ENCODE results near the gene AARS1. TPM values are rescaled to one million over a fixed set of nuclear protein-coding genes. Genes with fewer than 3 reads are reported as not detected.

AARS1 gene
- total and polyA plus RNA-seq, 2 of the 8 experiments (the other 6 are each of a cell fraction or from before 2014, with no cell fraction given), result 130 to 235 TPM

DNA sequence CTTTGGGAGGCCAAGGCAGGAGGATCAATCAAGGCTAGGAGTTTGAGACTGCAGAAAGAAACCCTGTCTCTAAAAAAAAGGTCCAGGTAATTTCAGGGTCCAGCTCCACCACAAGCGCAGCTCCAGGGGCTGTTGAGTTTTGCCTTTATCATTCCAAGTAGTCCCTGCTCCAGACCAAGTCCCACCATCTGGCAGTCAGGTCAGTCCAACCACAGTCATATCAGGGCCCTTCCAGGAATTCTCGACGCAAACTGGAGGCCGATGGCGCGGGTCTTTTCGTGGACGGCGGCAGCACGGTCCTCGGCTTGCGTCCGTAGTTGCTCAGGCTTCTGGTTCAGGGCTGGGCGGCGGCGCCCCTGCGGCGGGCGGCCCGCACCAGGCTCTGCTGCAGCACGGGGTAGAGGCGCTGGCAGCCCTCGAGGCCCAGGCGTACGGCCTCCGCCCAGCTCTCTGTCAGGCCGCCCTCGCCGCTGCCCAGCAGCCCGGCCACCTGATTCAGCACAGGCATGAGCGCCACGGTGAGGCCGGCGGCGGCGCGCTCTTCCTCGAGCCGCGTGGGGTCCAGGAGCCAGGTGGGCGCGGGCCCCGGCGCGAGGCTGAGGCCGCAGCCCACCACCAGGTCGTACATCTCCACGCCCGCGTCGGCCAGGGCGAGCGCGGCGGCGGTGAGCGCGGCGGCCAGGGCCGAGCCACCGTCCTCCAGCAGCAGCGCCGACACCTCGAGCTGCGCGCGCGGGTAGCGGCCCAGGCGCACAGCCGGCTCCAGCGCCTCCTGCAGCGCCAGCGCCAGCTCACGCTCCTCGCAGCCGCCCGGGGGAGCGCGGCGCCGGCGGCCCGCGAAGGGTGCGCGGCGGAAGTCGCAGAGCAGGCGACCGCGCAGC, 38.3 kb downstream of the AARS1 start (continued):
- TF ChIP-seq BRCA1 (IDR thresholded peaks at IDR 0.05; ENCODE audit: low read depth, low read length) (no peak), TAF7 (optimal IDR thresholded peaks at IDR 0.05; ENCODE audit: borderline replicate concordance, low read depth, low read length) (no peak), ASH2L (IDR thresholded peaks at IDR 0.05; ENCODE audit: low read length) (no peak), TCF12 (IDR thresholded peaks at IDR 0.05; ENCODE audit: low read depth, low read length) (no peak), CTBP2 (IDR thresholded peaks at IDR 0.05; ENCODE audit: borderline replicate concordance, insufficient read depth, insufficient read length, low read length) (no peak), EP300 (IDR thresholded peaks at IDR 0.05; ENCODE audit: borderline replicate concordance in 1 of 2, low read depth in 2 of 2, low read length in 2 of 2) (no peak)
- TF ChIP-seq, protein P1, sequence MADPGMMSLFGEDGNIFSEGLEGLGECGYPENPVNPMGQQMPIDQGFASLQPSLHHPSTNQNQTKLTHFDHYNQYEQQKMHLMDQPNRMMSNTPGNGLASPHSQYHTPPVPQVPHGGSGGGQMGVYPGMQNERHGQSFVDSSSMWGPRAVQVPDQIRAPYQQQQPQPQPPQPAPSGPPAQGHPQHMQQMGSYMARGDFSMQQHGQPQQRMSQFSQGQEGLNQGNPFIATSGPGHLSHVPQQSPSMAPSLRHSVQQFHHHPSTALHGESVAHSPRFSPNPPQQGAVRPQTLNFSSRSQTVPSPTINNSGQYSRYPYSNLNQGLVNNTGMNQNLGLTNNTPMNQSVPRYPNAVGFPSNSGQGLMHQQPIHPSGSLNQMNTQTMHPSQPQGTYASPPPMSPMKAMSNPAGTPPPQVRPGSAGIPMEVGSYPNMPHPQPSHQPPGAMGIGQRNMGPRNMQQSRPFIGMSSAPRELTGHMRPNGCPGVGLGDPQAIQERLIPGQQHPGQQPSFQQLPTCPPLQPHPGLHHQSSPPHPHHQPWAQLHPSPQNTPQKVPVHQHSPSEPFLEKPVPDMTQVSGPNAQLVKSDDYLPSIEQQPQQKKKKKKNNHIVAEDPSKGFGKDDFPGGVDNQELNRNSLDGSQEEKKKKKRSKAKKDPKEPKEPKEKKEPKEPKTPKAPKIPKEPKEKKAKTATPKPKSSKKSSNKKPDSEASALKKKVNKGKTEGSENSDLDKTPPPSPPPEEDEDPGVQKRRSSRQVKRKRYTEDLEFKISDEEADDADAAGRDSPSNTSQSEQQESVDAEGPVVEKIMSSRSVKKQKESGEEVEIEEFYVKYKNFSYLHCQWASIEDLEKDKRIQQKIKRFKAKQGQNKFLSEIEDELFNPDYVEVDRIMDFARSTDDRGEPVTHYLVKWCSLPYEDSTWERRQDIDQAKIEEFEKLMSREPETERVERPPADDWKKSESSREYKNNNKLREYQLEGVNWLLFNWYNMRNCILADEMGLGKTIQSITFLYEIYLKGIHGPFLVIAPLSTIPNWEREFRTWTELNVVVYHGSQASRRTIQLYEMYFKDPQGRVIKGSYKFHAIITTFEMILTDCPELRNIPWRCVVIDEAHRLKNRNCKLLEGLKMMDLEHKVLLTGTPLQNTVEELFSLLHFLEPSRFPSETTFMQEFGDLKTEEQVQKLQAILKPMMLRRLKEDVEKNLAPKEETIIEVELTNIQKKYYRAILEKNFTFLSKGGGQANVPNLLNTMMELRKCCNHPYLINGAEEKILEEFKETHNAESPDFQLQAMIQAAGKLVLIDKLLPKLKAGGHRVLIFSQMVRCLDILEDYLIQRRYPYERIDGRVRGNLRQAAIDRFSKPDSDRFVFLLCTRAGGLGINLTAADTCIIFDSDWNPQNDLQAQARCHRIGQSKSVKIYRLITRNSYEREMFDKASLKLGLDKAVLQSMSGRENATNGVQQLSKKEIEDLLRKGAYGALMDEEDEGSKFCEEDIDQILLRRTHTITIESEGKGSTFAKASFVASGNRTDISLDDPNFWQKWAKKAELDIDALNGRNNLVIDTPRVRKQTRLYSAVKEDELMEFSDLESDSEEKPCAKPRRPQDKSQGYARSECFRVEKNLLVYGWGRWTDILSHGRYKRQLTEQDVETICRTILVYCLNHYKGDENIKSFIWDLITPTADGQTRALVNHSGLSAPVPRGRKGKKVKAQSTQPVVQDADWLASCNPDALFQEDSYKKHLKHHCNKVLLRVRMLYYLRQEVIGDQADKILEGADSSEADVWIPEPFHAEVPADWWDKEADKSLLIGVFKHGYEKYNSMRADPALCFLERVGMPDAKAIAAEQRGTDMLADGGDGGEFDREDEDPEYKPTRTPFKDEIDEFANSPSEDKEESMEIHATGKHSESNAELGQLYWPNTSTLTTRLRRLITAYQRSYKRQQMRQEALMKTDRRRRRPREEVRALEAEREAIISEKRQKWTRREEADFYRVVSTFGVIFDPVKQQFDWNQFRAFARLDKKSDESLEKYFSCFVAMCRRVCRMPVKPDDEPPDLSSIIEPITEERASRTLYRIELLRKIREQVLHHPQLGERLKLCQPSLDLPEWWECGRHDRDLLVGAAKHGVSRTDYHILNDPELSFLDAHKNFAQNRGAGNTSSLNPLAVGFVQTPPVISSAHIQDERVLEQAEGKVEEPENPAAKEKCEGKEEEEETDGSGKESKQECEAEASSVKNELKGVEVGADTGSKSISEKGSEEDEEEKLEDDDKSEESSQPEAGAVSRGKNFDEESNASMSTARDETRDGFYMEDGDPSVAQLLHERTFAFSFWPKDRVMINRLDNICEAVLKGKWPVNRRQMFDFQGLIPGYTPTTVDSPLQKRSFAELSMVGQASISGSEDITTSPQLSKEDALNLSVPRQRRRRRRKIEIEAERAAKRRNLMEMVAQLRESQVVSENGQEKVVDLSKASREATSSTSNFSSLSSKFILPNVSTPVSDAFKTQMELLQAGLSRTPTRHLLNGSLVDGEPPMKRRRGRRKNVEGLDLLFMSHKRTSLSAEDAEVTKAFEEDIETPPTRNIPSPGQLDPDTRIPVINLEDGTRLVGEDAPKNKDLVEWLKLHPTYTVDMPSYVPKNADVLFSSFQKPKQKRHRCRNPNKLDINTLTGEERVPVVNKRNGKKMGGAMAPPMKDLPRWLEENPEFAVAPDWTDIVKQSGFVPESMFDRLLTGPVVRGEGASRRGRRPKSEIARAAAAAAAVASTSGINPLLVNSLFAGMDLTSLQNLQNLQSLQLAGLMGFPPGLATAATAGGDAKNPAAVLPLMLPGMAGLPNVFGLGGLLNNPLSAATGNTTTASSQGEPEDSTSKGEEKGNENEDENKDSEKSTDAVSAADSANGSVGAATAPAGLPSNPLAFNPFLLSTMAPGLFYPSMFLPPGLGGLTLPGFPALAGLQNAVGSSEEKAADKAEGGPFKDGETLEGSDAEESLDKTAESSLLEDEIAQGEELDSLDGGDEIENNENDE (IDR thresholded peaks at IDR 0.05; ENCODE audit: insufficient replicate concordance, low read length), result no peak

Data from H1 (cell line).